Smooth muscle cell (in vitro differentiated cells): ENCODE measurements around the gene DAG1. TPM values are rescaled to one million over a fixed set of nuclear protein-coding genes. Genes with fewer than 3 reads are reported as not detected.

Source experiments
- DNase-seq: peaks from one replicate; lab custom pipeline; 2025; ENCODE audit not compliant: unreplicated experiment; lab: John Stamatoyannopoulos, UW
- H2AFZ ChIP-seq: fragments of 200-600 bp; sonication (generic); 2 replicates; pipeline ENCODE4 v1.6.0; 2016; ENCODE audit warnings: antibody characterized with exemption, low read depth, mild to moderate bottlenecking
- H3F3A ChIP-seq: fragments of 200-600 bp; sonication (generic); 2 replicates; pipeline ENCODE4 v1.6.0; 2017; ENCODE audit warnings: antibody characterized with exemption, low read depth
- H3K27ac ChIP-seq: fragments of 200-600 bp; sonication (generic); 2 replicates; pipeline ENCODE4 v1.5.1; 2016; ENCODE audit warnings: low read depth, mild to moderate bottlenecking
- H3K27me3 ChIP-seq: fragments of 200-600 bp; sonication (generic); 2 replicates; pipeline ENCODE4 v1.6.1; 2016; ENCODE audit warnings: low read depth, mild to moderate bottlenecking
- H3K36me3 ChIP-seq: fragments of 200-600 bp; sonication (generic); 2 replicates; pipeline ENCODE4 v1.5.1; 2016; ENCODE audit warnings: low read depth
- H3K4me1 ChIP-seq: fragments of 200-600 bp; sonication (generic); 2 replicates; pipeline ENCODE4 v1.5.1; 2016; ENCODE audit warnings: low read depth
- H3K4me2 ChIP-seq: fragments of 200-600 bp; sonication (generic); 2 replicates; pipeline ENCODE4 v1.6.0; 2016; ENCODE audit warnings: mild to moderate bottlenecking
- H3K4me3 ChIP-seq: fragments of 200-600 bp; sonication (generic); 2 replicates; pipeline ENCODE4 v1.5.1; 2016; ENCODE audit warnings: mild to moderate bottlenecking
- H3K79me2 ChIP-seq: fragments of 200-600 bp; sonication (generic); 2 replicates; pipeline ENCODE4 v1.6.0; 2016; ENCODE audit warnings: low read depth, mild to moderate bottlenecking
- H3K9ac ChIP-seq: fragments of 200-600 bp; sonication (generic); 2 replicates; pipeline ENCODE4 v1.6.0; 2016; ENCODE audit warnings: low read depth
- H3K9me3 ChIP-seq: fragments of 200-600 bp; sonication (generic); replicated peaks from 2 replicates; pipeline ENCODE4 v1.5.1; 2016; ENCODE audit warnings: low read depth
- H4K20me1 ChIP-seq: fragments of 200-600 bp; sonication (generic); 2 replicates; pipeline ENCODE4 v1.6.0; 2016; ENCODE audit warnings: low read depth
- WGBS: methylation state at CpG from one replicate; pipeline ENCODE4 v1.1.7; 2016; ENCODE audit warnings: low lambda C conversion rate; 5-methylcytosine and 5-hydroxymethylcytosine counted together
- polyA plus RNA-seq: library from polyadenylated mRNA; unstranded; fragments of >200 nt; fragmentation: Nextera tagmentation; extraction: Ambion mirVana; gene quantifications from 2 replicates; pipeline ENCODE4 v1.2.1, GENCODE V29; 2016
- total RNA-seq: library from RNA; depleted of rRNA; stranded (reverse); fragments of >200 nt; gene quantifications from 2 replicates; pipeline ENCODE4 v1.2.3, GENCODE V29; 2014
- TF ChIP-seq, protein P1 (sequence below): fragments of 200-600 bp; sonication (generic); IDR thresholded peaks from 2 replicates; pipeline ENCODE4 v1.5.1; 2017; ENCODE audit warnings: borderline replicate concordance, mild to moderate bottlenecking, antibody characterized with exemption; ENCODE audit not compliant: insufficient read depth, poor library complexity, severe bottlenecking

The DAG1 gene
- total and polyA plus RNA-seq, 2 experiments from 2014 or later, result 32.1 to 61.6 TPM

DNA sequence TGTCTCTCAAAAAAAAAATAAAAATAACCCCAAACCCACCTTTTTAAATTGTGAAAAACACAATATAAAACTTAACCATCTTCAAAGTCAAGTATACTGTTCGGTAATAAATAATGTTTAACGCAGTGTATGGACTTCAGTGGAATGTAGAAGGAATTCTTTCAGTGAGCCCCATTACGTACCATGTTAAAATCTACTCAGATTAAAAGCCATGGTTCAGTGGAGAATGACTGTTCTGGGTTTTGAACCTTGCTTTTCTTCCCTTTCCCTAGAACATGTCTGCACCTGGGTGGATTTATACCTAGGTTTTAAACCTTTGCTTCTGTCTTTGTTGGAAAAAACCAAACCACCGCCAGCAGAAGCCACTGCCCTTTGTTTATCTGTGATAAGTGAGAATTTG is 27.5 kb downstream of the DAG1 start:
- H3K4me3 ChIP-seq, result no peak overlapping the region
- no peak overlapping the region for H2AFZ ChIP-seq
- H3K9me3 ChIP-seq, result no peaks in the 10 kb centered on the region
- H3K79me2 ChIP-seq, result peaks cover 38% of the 10 kb centered on the region
- H4K20me1 ChIP-seq, result peaks cover 7% of the 10 kb centered on the region
- H3K36me3 ChIP-seq, result no peaks in the 10 kb centered on the region
- H3K9ac ChIP-seq, result no peak overlapping the region
- TF ChIP-seq, protein P1, sequence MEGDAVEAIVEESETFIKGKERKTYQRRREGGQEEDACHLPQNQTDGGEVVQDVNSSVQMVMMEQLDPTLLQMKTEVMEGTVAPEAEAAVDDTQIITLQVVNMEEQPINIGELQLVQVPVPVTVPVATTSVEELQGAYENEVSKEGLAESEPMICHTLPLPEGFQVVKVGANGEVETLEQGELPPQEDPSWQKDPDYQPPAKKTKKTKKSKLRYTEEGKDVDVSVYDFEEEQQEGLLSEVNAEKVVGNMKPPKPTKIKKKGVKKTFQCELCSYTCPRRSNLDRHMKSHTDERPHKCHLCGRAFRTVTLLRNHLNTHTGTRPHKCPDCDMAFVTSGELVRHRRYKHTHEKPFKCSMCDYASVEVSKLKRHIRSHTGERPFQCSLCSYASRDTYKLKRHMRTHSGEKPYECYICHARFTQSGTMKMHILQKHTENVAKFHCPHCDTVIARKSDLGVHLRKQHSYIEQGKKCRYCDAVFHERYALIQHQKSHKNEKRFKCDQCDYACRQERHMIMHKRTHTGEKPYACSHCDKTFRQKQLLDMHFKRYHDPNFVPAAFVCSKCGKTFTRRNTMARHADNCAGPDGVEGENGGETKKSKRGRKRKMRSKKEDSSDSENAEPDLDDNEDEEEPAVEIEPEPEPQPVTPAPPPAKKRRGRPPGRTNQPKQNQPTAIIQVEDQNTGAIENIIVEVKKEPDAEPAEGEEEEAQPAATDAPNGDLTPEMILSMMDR, result no peak
- H3K4me2 ChIP-seq, result no peak overlapping the region
- H3K4me1 ChIP-seq, result peaks cover 4% of the 10 kb centered on the region
- H3K27me3 ChIP-seq, result no peaks in the 10 kb centered on the region
- H3F3A ChIP-seq, result peaks cover 21% of the 10 kb centered on the region
- 88% methylated on average over 4 of the region's 4 CpGs for WGBS
- no peak for DNase-seq
- no peak overlapping the region for H3K27ac ChIP-seq

DNA sequence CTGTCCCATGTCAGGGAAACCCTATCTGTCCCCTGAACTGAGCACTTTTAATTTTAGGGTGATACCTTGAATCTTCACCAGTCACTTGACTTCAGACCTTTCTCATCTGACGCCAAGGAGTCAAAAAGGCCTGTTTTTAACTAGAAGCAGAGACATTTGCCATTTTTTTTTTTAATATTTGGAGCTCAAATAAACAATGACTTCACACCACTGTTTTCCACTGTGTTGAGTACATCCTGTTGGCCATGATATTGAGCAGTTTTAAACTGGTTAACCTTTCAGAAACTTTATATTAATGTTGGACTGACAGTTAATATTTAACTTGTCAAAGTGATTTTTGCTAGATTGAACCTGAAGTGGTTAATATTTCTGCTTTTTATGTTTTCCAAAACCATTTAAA is 28.2 kb downstream of the DAG1 start:
- no peaks in the 10 kb centered on the region for H3K27me3 ChIP-seq
- no peak overlapping the region for H2AFZ ChIP-seq
- H3F3A ChIP-seq, result peaks cover 21% of the 10 kb centered on the region
- peaks cover 7% of the 10 kb centered on the region for H4K20me1 ChIP-seq
- TF ChIP-seq, protein P1, result no peak
- no peak for DNase-seq
- peaks cover 40% of the 10 kb centered on the region for H3K79me2 ChIP-seq
- H3K9me3 ChIP-seq, result no peaks in the 10 kb centered on the region
- no peak overlapping the region for H3K27ac ChIP-seq
- no peaks in the 10 kb centered on the region for H3K36me3 ChIP-seq
- H3K4me2 ChIP-seq, result no peak overlapping the region
- no peak overlapping the region for H3K4me3 ChIP-seq
- H3K9ac ChIP-seq, result no peak overlapping the region
- H3K4me1 ChIP-seq, result peaks cover 4% of the 10 kb centered on the region
- WGBS, result 90% methylated on average over 1 of the region's 1 CpG

GRCh38 chr3:49498648-49499047 is 28.6 kb downstream of the DAG1 start:
- no peaks in the 10 kb centered on the region for H3K27me3 ChIP-seq
- H3K9me3 ChIP-seq, result no peaks in the 10 kb centered on the region
- peak overlapping the region; percentile 98 for H3K27ac ChIP-seq
- peaks cover 4% of the 10 kb centered on the region for H3K4me1 ChIP-seq
- no peak overlapping the region for H3K4me2 ChIP-seq
- H3F3A ChIP-seq, result peaks cover 21% of the 10 kb centered on the region
- H3K9ac ChIP-seq, result no peak overlapping the region
- no peaks in the 10 kb centered on the region for H3K36me3 ChIP-seq
- peaks cover 44% of the 10 kb centered on the region for H3K79me2 ChIP-seq
- H3K4me3 ChIP-seq, result no peak overlapping the region
- DNase-seq, result no peak
- no peak overlapping the region for H2AFZ ChIP-seq
- peaks cover 7% of the 10 kb centered on the region for H4K20me1 ChIP-seq
- 95% methylated on average over 3 of the region's 3 CpGs for WGBS
- TF ChIP-seq, protein P1, result no peak

GRCh38 chr3:49500205-49500731 is 30.2 kb downstream of the DAG1 start:
- Histone ChIP-seq H3K4me1 (peaks cover 4% of the 10 kb centered on the region), H3K27ac (peak overlapping the region; percentile 98), H3K4me3 (no peak overlapping the region), H3K4me2 (peak overlapping the region; percentile 78), H3K27me3 (no peaks in the 10 kb centered on the region), H2AFZ (no peak overlapping the region), H3K79me2 (peaks cover 51% of the 10 kb centered on the region), H3K36me3 (no peaks in the 10 kb centered on the region), H4K20me1 (no peaks in the 10 kb centered on the region), H3K9ac (peak overlapping the region; percentile 81), H3F3A (peaks cover 21% of the 10 kb centered on the region), H3K9me3 (no peaks in the 10 kb centered on the region)
- TF ChIP-seq, protein P1, result no peak
- 93% methylated on average over 6 of the region's 6 CpGs for WGBS
- DNase-seq, result no peak
